Measurements from ENCODE around the gene LAMC1. TPM values are rescaled to one million over a fixed set of nuclear protein-coding genes. Genes with fewer than 3 reads are reported as not detected.
A peak's percentile ranks its signal among the peaks of the same experiment; 100 is the strongest.

LAMC1 gene
- total and polyA plus RNA-seq, 2 of the 4 experiments (the other 2 are of a cell fraction): 249 to 394 TPM

DNA sequence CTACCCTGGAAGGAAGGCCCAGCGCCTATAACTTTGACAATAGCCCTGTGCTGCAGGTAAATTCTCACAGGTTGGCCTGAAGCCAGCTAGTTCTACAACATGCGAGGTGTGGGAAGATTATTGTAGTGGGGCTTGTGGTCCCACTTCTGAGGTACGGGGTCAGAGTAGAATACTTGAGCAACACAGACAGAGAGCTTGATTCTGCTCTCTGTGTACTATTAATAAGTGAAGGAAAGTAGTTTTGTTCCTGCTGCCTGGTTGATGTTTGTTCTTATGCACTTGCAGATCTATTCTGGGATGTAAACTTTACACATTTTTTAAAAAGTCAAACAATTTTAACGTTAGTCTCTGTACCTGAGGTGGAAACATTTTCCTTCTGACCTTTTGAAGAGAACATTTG is 80.4 kb downstream of the LAMC1 start:
- no peak overlapping the region for H3K56ac ChIP-seq (ENCODE audit: extremely low read depth, insufficient read depth, low read length)
- H2AK5ac ChIP-seq (ENCODE audit: low read depth, low read length): no peak overlapping the region
- ChIA-PET POLR2A (ENCODE audit: unreplicated experiment) (interaction anchor here (0.5 kb wide), 1 partner anchor 592 kb away, joined by 8 read pairs; no protein-coding TSS in a partner anchor), CTCF (no interaction called here)
- H3K36me3 ChIP-seq (ENCODE audit: control insufficient read depth, insufficient read depth, low read length): peaks cover 17% of the 10 kb centered on the region
- H3K9me1 ChIP-seq (ENCODE audit: insufficient read depth, low read length): peaks cover 44% of the 10 kb centered on the region
- no peak overlapping the region for H3K4me3 ChIP-seq (ENCODE audit: insufficient read depth, low read depth, low read length)
- peaks cover 46 to 93% of the 10 kb centered on the region in 2 experiments for H3K79me1 ChIP-seq (ENCODE audit: low read depth in 1 of 2, low read length in 2 of 2)
- no peak overlapping the region for H3K9ac ChIP-seq (ENCODE audit: low read depth, low read length)
- DNase-seq (no peak), ATAC-seq (ENCODE audit: low read depth) (no peak)
- H4K91ac ChIP-seq (ENCODE audit: insufficient read depth, low read depth, low read length): no peak overlapping the region
- no peak overlapping the region for H3K4ac ChIP-seq (ENCODE audit: low read depth, low read length)
- H2BK5ac ChIP-seq (ENCODE audit: low read depth, low read length, poor library complexity, severe bottlenecking): no peak overlapping the region
- no peaks in the 10 kb centered on the region for H3K27me3 ChIP-seq (ENCODE audit: control insufficient read depth, insufficient read depth, low read length)
- peaks cover 77% of the 10 kb centered on the region for H4K20me1 ChIP-seq (ENCODE audit: insufficient read depth, low read length)
- H2BK120ac ChIP-seq (ENCODE audit: low read depth, low read length): no peak overlapping the region
- no peak overlapping the region for H2AFZ ChIP-seq (replicated peaks; ENCODE audit: low read length, poor library complexity)
- peaks cover 33% of the 10 kb centered on the region for H3K4me1 ChIP-seq (ENCODE audit: control insufficient read depth, insufficient read depth, low read length)
- H3K23ac ChIP-seq (ENCODE audit: low read depth, low read length): no peak overlapping the region
- peak overlapping the region; percentile 52 for H2AK9ac ChIP-seq (replicated peaks; ENCODE audit: low read depth, low read length, poor library complexity)
- H4K5ac ChIP-seq (ENCODE audit: low read depth, low read length): no peak overlapping the region
- no peak for TF ChIP-seq NFE2L2 (IDR thresholded peaks at IDR 0.05; ENCODE audit: low read depth, low read length)
- no peak for TF ChIP-seq RCOR1 (IDR thresholded peaks at IDR 0.05; ENCODE audit: insufficient replicate concordance, low read length)
- TF ChIP-seq, protein P1, sequence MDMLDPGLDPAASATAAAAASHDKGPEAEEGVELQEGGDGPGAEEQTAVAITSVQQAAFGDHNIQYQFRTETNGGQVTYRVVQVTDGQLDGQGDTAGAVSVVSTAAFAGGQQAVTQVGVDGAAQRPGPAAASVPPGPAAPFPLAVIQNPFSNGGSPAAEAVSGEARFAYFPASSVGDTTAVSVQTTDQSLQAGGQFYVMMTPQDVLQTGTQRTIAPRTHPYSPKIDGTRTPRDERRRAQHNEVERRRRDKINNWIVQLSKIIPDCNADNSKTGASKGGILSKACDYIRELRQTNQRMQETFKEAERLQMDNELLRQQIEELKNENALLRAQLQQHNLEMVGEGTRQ (IDR thresholded peaks at IDR 0.05; ENCODE audit: low read depth, low read length): no peak
- no peak for TF ChIP-seq MXI1 (IDR thresholded peaks at IDR 0.05; ENCODE audit: borderline replicate concordance, low read depth, low read length)
- TF ChIP-seq CEBPB (IDR thresholded peaks at IDR 0.05; ENCODE audit: low read depth, low read length): no peak
- TF ChIP-seq RAD21 (IDR thresholded peaks at IDR 0.05; ENCODE audit: low read length): no peak
- TF ChIP-seq CHD1 (IDR thresholded peaks at IDR 0.05; ENCODE audit: low read depth, low read length): no peak
- TF ChIP-seq MAFK (IDR thresholded peaks at IDR 0.05; ENCODE audit: low read depth, low read length): no peak
- TF ChIP-seq, protein P2, sequence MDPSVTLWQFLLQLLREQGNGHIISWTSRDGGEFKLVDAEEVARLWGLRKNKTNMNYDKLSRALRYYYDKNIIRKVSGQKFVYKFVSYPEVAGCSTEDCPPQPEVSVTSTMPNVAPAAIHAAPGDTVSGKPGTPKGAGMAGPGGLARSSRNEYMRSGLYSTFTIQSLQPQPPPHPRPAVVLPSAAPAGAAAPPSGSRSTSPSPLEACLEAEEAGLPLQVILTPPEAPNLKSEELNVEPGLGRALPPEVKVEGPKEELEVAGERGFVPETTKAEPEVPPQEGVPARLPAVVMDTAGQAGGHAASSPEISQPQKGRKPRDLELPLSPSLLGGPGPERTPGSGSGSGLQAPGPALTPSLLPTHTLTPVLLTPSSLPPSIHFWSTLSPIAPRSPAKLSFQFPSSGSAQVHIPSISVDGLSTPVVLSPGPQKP (IDR thresholded peaks at IDR 0.05; ENCODE audit: borderline replicate concordance, low read depth, low read length): no peak
- no peak for TF ChIP-seq SMC3 (IDR thresholded peaks at IDR 0.05; ENCODE audit: low read depth, low read length)
- TF ChIP-seq, protein P3, sequence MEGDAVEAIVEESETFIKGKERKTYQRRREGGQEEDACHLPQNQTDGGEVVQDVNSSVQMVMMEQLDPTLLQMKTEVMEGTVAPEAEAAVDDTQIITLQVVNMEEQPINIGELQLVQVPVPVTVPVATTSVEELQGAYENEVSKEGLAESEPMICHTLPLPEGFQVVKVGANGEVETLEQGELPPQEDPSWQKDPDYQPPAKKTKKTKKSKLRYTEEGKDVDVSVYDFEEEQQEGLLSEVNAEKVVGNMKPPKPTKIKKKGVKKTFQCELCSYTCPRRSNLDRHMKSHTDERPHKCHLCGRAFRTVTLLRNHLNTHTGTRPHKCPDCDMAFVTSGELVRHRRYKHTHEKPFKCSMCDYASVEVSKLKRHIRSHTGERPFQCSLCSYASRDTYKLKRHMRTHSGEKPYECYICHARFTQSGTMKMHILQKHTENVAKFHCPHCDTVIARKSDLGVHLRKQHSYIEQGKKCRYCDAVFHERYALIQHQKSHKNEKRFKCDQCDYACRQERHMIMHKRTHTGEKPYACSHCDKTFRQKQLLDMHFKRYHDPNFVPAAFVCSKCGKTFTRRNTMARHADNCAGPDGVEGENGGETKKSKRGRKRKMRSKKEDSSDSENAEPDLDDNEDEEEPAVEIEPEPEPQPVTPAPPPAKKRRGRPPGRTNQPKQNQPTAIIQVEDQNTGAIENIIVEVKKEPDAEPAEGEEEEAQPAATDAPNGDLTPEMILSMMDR (conservative IDR thresholded peaks at IDR 0.05; ENCODE audit: low read depth, low read length): no peak
- TF ChIP-seq MAZ (IDR thresholded peaks at IDR 0.05; ENCODE audit: borderline replicate concordance, low read depth, low read length): no peak
- TF ChIP-seq FOS (IDR thresholded peaks at IDR 0.05; ENCODE audit: low read depth, low read length): no peak
- TF ChIP-seq BHLHE40 (IDR thresholded peaks at IDR 0.05; ENCODE audit: low read depth, low read length): no peak
- no peak for TF ChIP-seq POLR2A (IDR thresholded peaks at IDR 0.05; ENCODE audit: low read depth, low read length)
- TF ChIP-seq RFX5 (IDR thresholded peaks at IDR 0.05; ENCODE audit: low read depth, low read length): no peak
- no peak overlapping the region for H3K4me2 ChIP-seq (ENCODE audit: low read depth, low read length)
- no CpG with 5 or more reads among the region's 4 CpGs for WGBS, 2 experiments (ENCODE audit: extremely low coverage in 2 of 2, insufficient read length in 1 of 2)
- in situ Hi-C loops (cut with MboI; ENCODE audit: low sequenced_read_pairs) (loop anchor here (25.0 kb wide), 1 partner anchor 141 kb away; the partner anchor contains the start of gene SHCBP1L), dilution Hi-C loops (cut with HindIII; ENCODE audit: low sequenced_read_pairs, unreplicated experiment) (no loop called here), intact Hi-C loops (cut with micrococcal nuclease) (no loop called here)
- no TSS peak for BruUV-seq (replicated peaks)
- H3K9me3 ChIP-seq (ENCODE audit: control insufficient read depth, insufficient read depth, low read length): no peaks in the 10 kb centered on the region
- no peak overlapping the region for H3K27ac ChIP-seq (ENCODE audit: insufficient read depth, low read length)
- H2BK20ac ChIP-seq (ENCODE audit: low read depth, low read length): no peak overlapping the region
- H4K8ac ChIP-seq (ENCODE audit: low read depth in 2 of 2, low read length in 2 of 2): no peak overlapping the region
- H3K18ac ChIP-seq (ENCODE audit: low read depth, low read length): no peak overlapping the region
- H3K14ac ChIP-seq (replicated peaks; ENCODE audit: low read depth, low read length): no peak overlapping the region
- no peak overlapping the region for H2BK15ac ChIP-seq (ENCODE audit: low read depth, low read length)

Measured in IMR-90 (cell line).